HG03469 (cell line): ENCODE measurements around the gene C19orf67.

Source experiments
- ATAC-seq: cut with Tn5 transposase; IDR thresholded peaks from one replicate; pipeline ENCODE4 v1.9.1; 2021; ENCODE audit warnings: mild to moderate bottlenecking, moderate library complexity, moderate number of reproducible peaks; ENCODE audit not compliant: unreplicated experiment

The C19orf67 gene

DNA sequence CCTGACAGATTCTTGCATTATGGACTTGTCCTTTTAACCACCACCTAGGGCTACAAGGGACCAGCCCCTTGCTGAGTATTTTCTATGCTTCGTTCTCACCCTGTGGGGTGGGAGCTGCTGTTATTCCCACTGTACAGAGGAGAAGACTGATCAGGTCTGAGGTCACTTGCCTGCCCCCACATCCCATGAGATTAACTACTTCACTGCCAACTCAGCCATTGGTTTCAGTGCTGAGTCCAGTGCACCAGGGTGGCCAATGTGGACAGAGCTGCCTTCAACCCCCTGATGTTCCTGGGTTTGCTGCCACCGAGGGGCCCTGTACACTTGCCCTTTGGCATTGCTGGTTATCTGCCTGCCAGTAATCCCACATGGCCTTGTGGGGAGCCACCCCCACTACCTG lies 25.1 kb upstream of the C19orf67 start:
- no peak for ATAC-seq

DNA sequence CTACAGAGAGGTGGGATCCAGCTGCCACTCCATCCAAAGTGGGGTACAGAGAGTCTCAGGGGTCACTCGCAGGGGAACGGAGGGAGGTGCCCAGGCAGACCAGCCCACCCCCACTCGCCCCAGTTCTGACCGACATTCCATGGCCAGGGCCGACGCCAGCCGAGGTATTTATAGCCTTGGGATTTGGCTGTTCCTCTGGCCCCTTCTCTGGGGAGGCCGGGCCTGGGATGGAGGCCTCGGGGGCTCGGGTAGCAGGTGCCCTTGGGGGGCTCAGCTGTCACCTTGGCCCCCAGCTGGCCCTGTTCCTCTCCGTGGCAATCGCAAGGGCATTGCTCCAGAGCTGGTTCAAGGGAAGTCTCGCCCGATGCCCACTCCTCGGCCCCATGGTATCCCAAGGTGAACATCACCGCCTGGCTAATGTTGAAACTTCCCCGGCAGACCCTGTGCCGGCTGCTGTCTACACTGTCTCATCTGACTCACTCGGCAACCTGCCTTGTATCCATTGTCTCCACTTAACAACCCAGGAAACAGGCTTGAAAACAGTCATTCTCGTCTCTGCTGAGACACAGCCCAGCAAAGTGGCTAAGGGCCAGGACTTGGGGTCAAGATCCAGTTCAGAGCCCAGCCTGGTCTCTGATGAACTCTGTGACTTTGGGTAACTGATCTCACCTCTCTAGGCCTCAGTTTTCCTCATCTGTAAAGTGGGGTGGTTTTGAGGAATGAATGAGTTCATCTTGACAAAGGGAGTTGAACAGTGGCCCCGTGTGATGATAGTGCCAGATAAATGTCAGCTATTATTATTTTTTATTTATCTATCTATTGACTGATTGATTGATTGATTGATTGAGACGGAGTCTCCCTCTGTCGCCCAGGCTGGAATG lies 22.2 kb upstream of the C19orf67 start:
- ATAC-seq = no peak

DNA sequence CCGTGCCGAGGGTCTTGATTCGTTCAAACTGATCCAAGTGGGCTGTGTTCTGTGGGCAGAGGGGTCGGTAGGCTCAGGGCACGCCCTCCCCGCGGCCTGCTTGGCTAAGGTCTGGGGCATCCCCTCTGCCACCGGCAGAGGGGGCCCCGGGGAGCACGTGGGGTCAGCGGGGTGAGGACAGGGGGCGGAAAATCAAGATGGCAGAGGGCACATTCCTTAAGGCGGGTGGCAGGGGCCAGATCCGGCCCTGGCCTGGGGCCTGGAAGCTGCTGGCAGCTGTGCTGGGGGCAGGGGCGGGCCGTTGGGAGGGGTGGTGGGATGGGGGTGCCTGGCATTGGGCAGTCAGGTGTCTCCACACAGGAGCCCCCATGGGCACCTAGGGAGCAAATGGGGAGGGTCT lies 21.3 kb upstream of the C19orf67 start:
- no peak for ATAC-seq

DNA sequence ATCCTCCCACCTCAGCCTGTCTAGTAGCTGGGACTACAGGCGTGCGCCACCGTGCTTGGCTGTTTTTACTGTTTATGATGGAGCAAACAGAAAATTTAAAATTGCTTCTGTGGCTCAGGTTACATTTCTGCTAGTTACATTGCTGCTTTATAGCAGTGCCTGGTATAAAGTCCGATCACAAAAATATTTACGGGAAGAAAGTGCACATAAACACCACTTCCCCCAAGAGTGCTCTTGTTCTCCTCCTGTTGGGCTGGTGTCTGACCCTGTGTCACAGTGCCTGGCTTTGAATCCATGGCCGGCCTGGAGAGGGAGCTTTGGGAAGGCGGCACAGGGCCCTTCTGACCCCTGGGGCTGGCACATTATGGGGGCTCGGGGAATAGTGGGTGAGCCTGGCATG lies 20.1 kb upstream of the C19orf67 start:
- no peak for ATAC-seq

DNA sequence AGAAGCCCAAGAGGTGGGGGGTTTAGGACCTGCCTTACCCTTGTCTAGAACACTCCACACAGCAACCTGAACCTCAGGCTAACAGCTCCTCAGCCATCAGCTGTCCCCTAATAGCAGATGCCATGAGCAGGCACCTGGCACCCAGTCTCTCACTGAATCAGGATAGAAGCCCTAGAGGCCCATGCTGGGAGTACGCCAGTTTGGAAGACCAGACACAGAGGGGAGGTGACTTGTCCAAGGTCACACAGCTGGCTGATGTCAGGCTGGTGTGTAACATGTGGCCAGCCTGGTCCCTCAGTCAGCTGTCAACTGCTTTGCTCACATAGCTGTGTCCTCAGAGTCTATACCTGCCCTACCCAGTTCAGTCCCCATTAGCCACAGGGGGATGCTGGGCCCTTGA lies 17.7 kb upstream of the C19orf67 start:
- ATAC-seq = no peak

DNA sequence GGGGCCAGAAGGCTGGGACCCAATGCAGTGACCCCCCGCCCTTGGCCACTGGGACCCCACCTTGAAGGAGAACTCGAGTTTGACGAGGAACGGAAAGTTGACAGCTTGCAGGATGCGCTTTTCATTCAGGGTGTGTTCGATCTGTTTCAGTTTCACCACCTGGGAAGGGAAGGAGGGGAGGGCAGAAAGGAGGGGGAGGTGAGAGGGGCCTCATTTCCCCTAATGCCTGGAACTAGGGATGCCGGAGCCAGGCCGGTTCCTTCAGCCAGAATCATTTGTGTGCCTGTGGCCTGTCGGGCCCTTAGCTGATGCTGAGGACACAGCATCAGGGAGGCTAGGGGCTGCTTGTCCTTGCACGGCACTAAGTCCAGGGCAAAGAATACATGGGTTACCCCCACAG lies 17.2 kb upstream of the C19orf67 start:
- no peak for ATAC-seq

DNA sequence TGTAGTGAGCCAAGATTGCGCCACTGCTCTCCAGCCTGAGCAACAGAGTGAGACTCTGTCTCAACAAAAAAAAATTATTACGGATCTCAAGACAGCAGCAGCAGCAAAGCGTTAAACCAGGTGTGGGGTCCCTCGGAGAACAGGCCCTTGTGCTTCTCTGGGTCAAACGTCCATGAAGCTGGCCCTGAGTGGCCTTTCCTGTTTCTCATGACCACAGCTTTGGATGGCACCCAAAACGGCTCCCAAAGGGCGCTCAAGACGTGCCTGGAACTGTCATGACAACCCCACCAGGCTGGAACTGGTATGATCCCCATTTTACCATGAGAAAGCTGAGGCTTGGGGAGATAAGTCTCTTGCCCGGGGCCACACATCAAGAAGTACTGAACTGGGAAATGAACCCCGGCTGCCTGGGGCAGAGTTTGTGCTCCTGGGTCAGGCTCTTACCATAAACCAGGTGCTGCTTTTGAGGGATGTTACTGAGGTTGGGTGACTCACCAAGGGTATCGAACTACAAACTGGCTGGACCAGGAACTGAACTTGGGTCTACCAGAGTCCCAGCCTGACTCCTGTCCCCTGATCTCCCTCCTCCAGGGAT lies 16.6 kb upstream of the C19orf67 start:
- ATAC-seq = no peak

DNA sequence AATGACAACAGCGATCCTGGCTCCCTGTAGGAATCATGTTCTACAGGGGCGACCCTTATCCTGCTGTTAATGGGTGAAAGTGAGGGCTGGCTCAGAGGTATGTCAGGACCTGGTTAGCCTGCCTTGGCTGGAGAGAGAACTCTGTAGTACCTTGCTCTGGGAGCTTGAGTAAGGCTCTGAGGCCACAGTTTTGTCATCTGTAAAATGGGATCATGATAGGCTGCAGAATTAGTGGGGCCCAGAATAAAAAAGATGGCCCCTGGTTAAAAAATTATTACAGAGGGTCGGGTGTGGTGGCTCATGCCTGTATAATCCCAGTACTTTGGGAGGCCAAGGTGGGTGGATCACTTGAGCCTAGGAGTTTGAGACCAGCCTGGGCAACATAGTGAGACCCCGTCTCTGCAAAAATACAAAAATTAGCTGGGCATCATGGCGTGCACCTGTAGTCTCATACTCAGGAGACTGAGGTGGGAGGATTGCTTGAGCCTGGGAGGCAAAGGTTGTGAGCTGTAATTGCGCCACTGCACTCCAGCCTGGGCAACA lies 15.5 kb upstream of the C19orf67 start:
- no peak for ATAC-seq

DNA sequence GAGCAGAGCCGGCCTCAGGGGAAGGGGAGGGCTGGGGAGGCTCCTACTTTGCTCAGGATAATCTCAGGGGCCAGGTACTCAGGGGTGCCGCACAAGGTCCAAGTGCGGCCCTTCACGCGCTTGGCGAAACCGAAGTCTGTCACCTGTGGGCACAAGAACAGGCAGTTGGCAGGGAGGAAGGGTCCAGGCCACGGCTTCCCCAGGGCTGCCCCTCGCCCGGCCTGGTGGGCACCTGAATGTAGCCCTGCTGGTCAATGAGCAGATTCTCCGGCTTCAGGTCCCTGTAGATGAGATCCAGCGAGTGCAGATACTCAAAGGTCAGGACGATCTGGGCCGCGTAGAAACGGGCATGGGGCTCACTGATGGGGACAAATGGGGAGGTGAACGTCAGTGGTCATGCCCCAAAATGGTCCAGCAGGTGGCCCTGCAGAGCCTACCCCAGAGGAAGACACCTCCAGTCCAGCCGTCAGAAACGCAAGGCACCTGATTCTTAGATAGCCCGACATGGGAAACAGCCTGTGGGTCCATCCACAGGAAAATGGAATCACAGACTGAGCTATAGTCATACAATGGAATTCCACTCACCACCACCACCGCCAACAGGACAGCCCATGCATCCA lies 12.1 kb upstream of the C19orf67 start:
- no peak for ATAC-seq

DNA sequence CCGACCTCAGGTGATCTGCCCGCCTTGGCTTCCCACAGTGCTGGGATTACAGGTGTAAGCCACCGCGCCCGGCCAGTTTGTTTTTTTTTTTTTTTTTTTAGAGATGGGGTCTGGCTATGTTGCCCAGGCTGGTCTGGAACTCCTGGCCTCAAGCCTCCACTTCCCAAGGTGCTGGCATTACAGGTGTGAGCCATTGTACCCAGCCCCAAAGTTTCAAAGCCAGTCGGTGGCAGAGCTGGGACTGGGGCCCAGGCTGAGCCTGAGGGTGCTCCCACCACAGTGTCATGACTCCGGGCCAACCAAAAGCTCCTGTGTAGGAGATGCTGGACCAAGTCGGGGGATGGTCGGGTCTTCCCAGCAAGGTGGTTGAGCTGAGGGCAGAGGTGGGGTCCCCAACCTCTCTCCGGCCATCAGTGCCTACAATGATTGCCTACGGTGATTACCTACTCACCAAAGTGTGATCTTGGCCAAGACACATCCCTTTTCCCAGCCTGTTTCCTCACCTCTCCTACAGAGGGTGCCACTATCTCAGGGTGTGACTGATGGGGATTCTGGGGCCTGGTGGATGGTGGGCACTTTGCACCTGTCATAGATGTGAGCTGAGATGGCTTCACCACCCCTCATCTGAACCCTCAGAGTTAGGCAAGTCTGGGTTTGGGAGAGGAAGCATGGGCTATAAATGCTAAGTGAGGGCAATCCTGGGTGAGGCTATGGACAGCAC lies 10.8 kb upstream of the C19orf67 start:
- no peak for ATAC-seq

DNA sequence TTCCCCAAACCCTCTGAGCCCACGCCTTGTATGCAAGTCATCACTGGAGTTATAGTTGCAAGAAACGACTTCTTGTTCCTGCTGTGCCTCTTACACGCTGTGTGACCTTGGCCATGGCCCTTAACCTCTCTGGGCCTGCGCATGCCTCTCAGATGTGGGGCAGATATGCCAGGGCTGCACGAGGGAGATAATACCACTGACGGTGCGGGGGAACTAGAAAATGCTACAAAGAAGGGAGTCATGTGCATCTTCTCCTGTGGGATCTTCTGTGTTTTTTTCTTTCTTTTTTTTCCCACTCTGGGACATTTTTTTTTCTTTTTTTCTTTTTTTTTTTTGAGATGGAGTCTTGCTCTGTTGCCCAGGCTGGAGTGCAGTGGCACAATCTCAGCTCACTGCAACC lies 9.3 kb upstream of the C19orf67 start:
- no peak for ATAC-seq

DNA sequence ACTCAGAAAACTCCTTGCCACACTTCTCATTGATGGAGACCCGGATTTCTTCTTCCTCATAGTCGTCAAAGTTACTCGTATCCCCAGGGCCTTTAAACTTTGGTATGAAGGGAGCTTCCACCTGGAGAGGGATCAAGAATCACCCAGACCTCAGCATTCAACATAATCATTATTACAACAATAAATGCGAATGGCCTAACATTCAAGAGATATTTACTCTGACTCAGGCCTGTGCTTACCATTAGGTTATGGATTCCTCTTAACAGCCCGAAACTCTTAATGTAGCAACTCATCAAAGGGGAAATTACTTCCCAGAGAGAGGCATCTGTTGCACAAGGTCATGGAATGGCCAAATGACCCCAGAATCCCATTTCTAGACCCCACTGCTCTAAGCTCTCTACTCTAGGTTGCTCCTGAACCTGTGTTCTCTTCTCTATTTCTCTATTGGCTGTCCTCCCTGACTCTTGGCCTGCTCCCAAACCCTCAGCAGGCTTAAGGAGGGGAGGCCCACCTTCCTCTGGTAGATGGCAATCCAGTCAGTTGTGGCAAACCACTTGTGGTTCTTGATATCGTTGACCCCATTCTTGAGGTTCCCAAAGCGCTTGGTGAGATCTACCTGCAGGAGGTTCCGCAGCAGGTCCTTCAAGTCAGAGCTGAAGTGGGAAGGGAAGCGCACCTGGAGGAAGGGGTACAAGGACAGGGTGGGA lies 7.7 kb upstream of the C19orf67 start:
- no peak for ATAC-seq

DNA sequence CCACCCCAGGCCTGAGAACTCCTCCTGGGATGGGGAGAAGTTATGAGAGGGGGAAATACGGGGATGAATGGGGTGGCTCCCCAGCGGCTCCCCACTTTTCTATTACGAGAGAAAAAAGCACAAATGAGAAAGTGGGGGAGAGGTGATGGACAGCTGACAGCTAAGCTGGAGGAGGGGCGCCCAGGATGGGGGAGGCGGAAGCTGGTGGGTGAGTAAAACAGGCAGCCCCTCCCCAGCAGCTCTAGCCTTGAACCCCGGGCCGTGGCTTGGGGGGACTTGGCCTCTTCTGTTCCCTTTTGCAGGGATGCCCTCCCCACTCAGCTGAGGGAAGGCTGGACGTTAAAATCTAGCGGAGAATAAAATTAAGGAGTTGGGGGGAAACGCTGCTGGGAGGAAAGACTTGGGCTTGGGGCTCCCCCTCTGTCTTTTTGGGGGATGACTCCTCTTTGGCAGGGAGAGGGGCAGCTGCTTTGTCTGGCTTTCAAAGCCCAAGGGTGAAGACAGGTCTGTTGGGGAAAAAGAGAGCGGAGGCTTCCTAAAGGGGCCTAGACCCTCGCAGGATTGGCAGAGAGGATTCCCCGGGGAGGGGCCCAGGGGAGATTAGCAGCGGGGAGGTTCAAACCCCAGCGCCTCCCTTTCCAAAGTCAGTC lies 6.4 kb upstream of the C19orf67 start:
- ATAC-seq = no peak

DNA sequence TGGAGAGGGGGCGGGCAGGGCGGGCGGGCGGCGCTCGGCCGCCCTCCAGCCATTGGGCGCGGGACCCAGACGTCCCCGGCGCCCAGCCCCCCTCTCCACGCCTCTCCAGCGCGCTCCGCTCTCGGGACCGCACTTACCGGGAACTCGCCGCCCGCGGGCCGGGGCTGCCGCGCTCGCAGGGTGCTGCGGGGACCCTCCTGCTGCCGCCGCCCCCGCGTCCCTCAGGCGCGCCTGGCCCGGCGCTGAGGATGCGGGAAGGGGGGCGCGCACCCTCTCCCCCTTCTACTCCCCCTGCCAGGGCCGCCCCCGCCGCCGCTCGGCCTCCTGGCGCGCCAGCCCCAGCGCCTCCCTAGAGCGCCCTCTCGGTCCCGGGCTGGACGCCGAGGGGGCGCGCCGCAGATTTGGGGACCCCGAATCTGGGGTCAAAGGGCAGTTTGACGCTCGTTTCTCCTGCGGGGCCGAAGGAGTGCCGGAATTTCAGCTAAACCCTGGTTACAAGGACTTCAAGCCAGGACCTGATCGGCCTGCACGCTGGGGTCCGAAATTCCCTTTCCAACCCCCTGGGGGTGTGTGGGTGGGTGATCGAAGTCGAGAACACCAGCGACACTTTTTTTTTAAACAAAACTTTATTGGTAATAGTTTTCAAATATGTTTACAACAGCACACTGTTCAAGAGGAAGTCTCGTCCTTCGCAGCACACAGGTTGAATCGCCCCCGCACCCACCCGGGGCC lies 5.7 kb upstream of the C19orf67 start:
- ATAC-seq = no peak

DNA sequence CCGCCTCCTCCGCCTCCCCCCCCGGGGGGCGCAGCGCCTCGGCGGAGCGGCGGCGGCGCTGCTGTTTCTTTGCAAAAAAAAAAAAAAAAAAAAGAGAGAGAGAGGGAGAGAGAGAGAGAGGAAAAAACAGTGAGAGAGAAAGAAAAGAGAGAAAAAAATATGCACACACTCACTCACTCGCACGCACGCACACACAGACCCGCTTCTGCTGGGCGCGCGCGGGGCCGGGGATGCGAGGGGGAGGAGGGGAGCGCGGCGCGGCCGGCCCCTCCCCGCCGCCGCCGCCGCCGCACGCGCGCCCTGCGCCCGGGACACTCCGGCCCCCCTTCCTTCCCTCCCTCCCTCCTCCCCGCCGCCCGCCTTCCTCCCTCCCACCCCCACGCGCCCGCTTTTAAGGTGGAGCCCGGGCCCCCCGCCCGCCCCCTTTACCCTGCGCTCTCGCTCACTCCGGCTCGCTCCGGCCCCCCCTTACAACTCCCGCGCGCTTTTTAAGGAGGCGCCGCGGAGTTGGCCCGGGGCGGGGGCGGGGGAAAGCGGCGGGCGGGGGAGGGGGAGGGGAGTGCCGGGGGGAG lies 5.0 kb upstream of the C19orf67 start, which contains the start of gene SAMD1:
TSS of gene SAMD1 (minus strand) at position 243 of the 572 bp plus-strand sequence.
- no peak for ATAC-seq

DNA sequence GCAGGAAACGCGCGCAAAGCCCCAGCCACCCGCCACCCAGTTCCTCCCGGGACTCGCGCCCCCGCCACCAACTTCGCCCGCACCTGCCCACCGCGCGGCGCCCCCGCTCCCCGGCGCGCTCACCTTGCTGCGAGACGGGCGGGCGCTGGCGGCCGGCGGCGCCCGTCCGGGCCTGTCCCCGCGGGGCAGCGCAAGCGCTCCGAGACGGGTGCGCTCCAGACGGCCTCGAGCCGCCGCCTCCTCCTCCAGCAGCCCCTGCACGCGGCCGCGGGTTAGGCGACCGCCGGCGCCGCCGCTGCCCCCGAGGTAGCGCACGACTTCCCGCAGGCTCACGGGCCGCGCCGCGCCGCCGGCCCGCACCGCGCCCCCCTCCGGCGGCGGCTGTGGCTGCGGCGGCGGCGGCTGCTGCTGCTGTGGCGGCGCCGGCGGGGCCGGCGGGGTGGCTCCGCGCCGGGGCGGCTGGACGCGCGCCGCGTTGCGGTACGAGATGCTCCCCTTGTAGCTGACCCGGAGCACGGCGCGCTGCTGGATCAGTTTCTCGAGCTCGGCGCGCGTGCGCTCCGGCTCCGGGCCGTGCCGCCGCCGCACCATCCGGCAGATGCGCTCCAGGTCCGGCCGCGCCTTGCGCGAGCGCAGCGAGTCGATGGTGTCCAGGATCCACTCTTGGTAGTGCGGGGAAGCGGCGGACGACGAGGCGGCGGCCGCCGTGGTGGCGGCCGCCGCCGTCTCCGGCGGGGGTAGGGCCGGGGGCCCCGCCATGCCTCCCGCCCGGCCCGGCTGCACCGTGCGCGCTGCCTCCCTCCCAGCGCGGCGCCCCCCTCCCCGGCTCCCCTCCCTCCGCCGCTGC lies 4.3 kb upstream of the C19orf67 start:
- no peak for ATAC-seq

DNA sequence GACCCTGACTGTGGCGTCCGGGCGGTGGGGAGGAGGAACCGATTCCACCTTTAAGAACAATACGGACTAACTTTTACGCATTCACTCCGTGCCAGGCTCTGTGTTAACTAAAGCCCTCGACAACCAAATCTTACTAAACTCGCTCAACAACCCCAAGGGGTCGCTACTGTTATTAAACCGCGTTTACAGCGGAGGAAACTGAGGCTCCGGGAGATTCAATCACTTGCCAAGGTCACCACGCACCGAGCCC lies 3.8 kb upstream of the C19orf67 start:
- no peak for ATAC-seq

DNA sequence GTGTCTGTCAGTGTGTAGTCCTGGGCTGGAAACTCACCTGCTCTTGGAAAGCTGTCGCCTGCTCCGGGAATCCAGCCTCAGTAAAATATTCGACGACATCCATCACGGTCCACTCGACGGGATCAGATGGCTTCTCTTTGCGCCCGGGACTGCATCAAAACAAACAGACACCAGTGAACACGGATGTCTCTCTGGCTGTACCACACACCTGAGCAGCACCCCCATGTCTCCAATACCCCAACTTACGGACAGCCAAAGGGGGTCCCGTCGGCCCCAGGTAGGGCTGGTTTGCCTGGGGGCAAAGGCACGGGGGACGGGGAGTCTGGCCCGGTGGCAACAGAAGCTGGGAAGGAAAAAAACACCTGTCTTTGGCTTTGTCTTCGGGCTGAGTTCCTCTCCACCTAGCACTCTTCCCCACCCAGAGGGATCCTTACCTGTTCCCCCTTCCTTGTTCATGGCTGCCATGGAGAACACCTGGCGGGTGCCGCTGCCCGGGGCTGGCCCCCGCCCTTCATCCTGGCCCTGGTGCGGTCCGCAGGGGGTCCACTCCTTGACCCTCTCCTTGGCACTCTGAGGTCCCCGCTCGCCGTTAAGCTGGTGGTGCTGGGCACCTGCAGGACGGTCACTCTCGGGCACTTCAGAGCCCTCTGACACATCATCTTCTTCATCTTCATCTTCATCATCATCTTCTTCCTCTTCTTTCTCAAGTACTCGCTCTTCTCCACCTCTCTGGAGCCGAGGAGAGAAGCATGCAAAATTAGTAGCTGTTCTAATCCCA lies 3.2 kb upstream of the C19orf67 start:
- ATAC-seq = no peak
